A549 (cell line): ENCODE data around the gene LMTK2. TPM values are rescaled to one million over a fixed set of nuclear protein-coding genes. Genes with fewer than 3 reads are reported as not detected.

Experiments used
- ATAC-seq, 2 experiments: fragments of 200-7000 bp in 1 of 2; fragments of >200 bp in 1 of 2; cut with Nextera tagmentation in 1 of 2; cut with Tn5 transposase in 1 of 2; 3 replicates each; pipeline versions ENCODE4 v1.8.0 to v1.9.1; 2018 to 2020; ENCODE audit warnings: mild to moderate bottlenecking in 1 of 2, moderate library complexity in 1 of 2
- CTCF ChIA-PET: fragments of 300-600 bp; sonication (Branson Sonifier 250); formaldehyde crosslinking; extraction: SDS; loops from one replicate; lab custom pipeline; 2021; ENCODE audit warnings: antibody characterized with exemption, inconsistent platforms; lab: Yijun Ruan, JAX
- POLR2A ChIA-PET: fragments of 350-600 bp; formaldehyde crosslinking; extraction: SDS; loops from one replicate; lab custom pipeline; 2021; ENCODE audit warnings: antibody characterized with exemption, inconsistent platforms; lab: Yijun Ruan, JAX
- DNase-seq, 2 experiments: peaks; one replicate each; pipeline versions ENCODE4 v3.0.0 to v3.0.0-alpha.2; 2011 to 2016; ENCODE audit warnings: low read depth in 1 of 2, low spot score in 1 of 2
- FAIRE-seq: peaks from 2 replicates; lab custom pipeline; 2011; peaks lifted over from hg19 to GRCh38; lab: Jason Lieb, UNC
- H3K27ac ChIP-seq, 2 experiments: fragments of >200 bp; sonication (Bioruptor Twin); formaldehyde crosslinking; 3 replicates each; pipeline ENCODE4 v1.5.1; 2016 to 2017
- H3K4me1 ChIP-seq: fragments of >200 bp; sonication (Bioruptor Twin); formaldehyde crosslinking; 3 replicates; pipeline ENCODE4 v1.6.1; 2016
- H3K4me2 ChIP-seq: fragments of >200 bp; sonication (Bioruptor Twin); formaldehyde crosslinking; 3 replicates; pipeline ENCODE4 v1.6.1; 2016
- H3K4me3 ChIP-seq: fragments of >200 bp; sonication (Bioruptor Twin); formaldehyde crosslinking; 3 replicates; pipeline ENCODE4 v1.5.1; 2016
- H3K9me3 ChIP-seq: fragments of >200 bp; sonication (Bioruptor Twin); formaldehyde crosslinking; 3 replicates; pipeline ENCODE4 v1.6.1; 2016
- ATOH8 ChIP-seq: fragments of 250-450 bp; sonication (Bioruptor Pico); IDR thresholded peaks from 2 replicates; pipeline ENCODE4 v1.5.0; 2020; ENCODE audit warnings: low read depth, mild to moderate bottlenecking, moderate library complexity
- BCL3 ChIP-seq: fragments of >200 bp; sonication (Bioruptor Twin); formaldehyde crosslinking; IDR thresholded peaks from 3 replicates; pipeline ENCODE4 v1.6.1; 2016
- BHLHE40 ChIP-seq: IDR thresholded peaks from 2 replicates; pipeline ENCODE4 v1.6.1; 2012; ENCODE audit warnings: low read depth, low read length, inconsistent platforms
- CHD2 ChIP-seq: fragments of 150-350 bp; IDR thresholded peaks from 2 replicates; pipeline ENCODE4 v1.6.1; 2014; ENCODE audit warnings: low read length; ENCODE audit not compliant: partially characterized antibody
- EHMT2 ChIP-seq: fragments of 200-600 bp; sonication (generic); IDR thresholded peaks from 2 replicates; pipeline ENCODE4 v1.6.1; 2016; ENCODE audit warnings: antibody characterized with exemption, low read depth, mild to moderate bottlenecking, moderate library complexity
- ESRRA ChIP-seq: fragments of 150-350 bp; IDR thresholded peaks from 2 replicates; pipeline ENCODE4 v1.6.1; 2014; ENCODE audit warnings: mild to moderate bottlenecking, low read length, borderline replicate concordance
- FOSL2 ChIP-seq, 2 experiments: fragments of 450-650 bp in 1 of 2; fragments of >200 bp in 1 of 2; sonication (Bioruptor Twin) in 1 of 2; formaldehyde crosslinking; IDR thresholded peaks; 2 replicates each; pipeline versions ENCODE4 v1.5.0 to v1.6.1; 2016 to 2020; ENCODE audit warnings: mild to moderate bottlenecking in 1 of 2, moderate library complexity in 1 of 2
- HES2 ChIP-seq: fragments of >200 bp; sonication (Bioruptor Twin); formaldehyde crosslinking; IDR thresholded peaks from 2 replicates; pipeline ENCODE4 v1.6.1; 2016
- MAX ChIP-seq: IDR thresholded peaks from 2 replicates; pipeline ENCODE4 v1.6.1; 2012
- MAZ ChIP-seq: fragments of 150-350 bp; IDR thresholded peaks from 2 replicates; pipeline ENCODE4 v1.6.1; 2014; ENCODE audit warnings: antibody characterized with exemption, low read depth, low read length, borderline replicate concordance
- MYC ChIP-seq: IDR thresholded peaks from 2 replicates; pipeline ENCODE4 v1.6.1; 2012; ENCODE audit warnings: mild to moderate bottlenecking, inconsistent platforms, low read length, improper control_type of control experiment, borderline replicate concordance
- NPAS2 ChIP-seq: fragments of 250-450 bp; sonication (Bioruptor Pico); IDR thresholded peaks from 2 replicates; pipeline ENCODE4 v1.8.0; 2022; ENCODE audit warnings: mild to moderate bottlenecking, moderate library complexity, borderline replicate concordance
- NR3C1 ChIP-seq: fragments of >200 bp; sonication (Bioruptor Twin); formaldehyde crosslinking; IDR thresholded peaks from 3 replicates; pipeline ENCODE4 v1.6.1; 2017
- PBX3 ChIP-seq: IDR thresholded peaks from 2 replicates; pipeline ENCODE4 v1.6.1; 2012
- POLR2A ChIP-seq: IDR thresholded peaks from 2 replicates; pipeline ENCODE4 v1.6.1; 2012; ENCODE audit warnings: mild to moderate bottlenecking, low read length
- RAD21 ChIP-seq, 2 experiments: fragments of >200 bp in 1 of 2; sonication (Bioruptor Twin) in 1 of 2; formaldehyde crosslinking in 1 of 2; IDR thresholded peaks in 1 of 2; conservative IDR thresholded peaks in 1 of 2; 2 replicates in 1 of 2; 3 replicates in 1 of 2; pipeline ENCODE4 v1.6.1; 2012 to 2018; ENCODE audit warnings: inconsistent platforms in 1 of 2
- SREBF2 ChIP-seq: fragments of 450-650 bp; IDR thresholded peaks from 2 replicates; pipeline ENCODE4 v1.6.1; 2014; ENCODE audit warnings: mild to moderate bottlenecking, moderate library complexity
- USF2 ChIP-seq: fragments of 450-650 bp; IDR thresholded peaks from 2 replicates; pipeline ENCODE4 v1.6.1; 2014; ENCODE audit warnings: antibody characterized with exemption
- ZC3H11A ChIP-seq: fragments of 450-650 bp; IDR thresholded peaks from 2 replicates; pipeline ENCODE4 v1.6.1; 2014; ENCODE audit warnings: antibody characterized with exemption, mild to moderate bottlenecking
- ZNF302 ChIP-seq: fragments of 250-450 bp; sonication (Bioruptor Pico); IDR thresholded peaks from 2 replicates; pipeline ENCODE4 v1.9.0; 2021; ENCODE audit warnings: inconsistent platforms, mild to moderate bottlenecking, moderate library complexity
- WGBS: methylation state at CpG from one replicate; pipeline ENCODE4 v1.1.6; 2017; ENCODE audit errors: missing lambda C conversion rate; 5-methylcytosine and 5-hydroxymethylcytosine counted together
- polyA plus RNA-seq, 4 experiments: library from polyadenylated mRNA; depleted of rRNA in 3 of 4; stranded (reverse); fragments of >200 nt; fragmentation: RNase III in 1 of 4; extraction: RNeasy Plus Mini Kit Qiagen cat#74134 plus additional on column Dnase treatment in 1 of 4; gene quantifications; 2 replicates in 3 of 4; 3 replicates in 1 of 4; pipeline ENCODE4 v1.2.3, GENCODE V29; 2011 to 2017

The LMTK2 gene
- polyA plus RNA-seq, 2 of the 4 experiments (the other 2 are of a cell fraction) = 7.9 to 13.0 TPM

- POLR2A ChIA-PET = no interaction called here
- Histone ChIP-seq H3K4me1 (no peaks in the 10 kb centered on the region), H3K27ac (no peak overlapping the region), H3K9me3 (no peaks in the 10 kb centered on the region), H3K4me3 (no peak overlapping the region), H3K4me2 (no peak overlapping the region)
- FAIRE-seq (no peak), ATAC-seq (no peak), DNase-seq (no peak)
- CTCF ChIA-PET = interaction anchor here (0.8 kb wide), 1 partner anchor 188 kb away, joined by 3 read pairs; no protein-coding TSS in a partner anchor
- TF ChIP-seq NPAS2 (CRISPR knock-in tag) (no peak), MYC (no peak)
- 93% methylated on average over 11 of the region's 11 CpGs for WGBS
Observed at GRCh38 chr7:98204670-98205069, 98.0 kb downstream of the LMTK2 start.

GRCh38 chr7:98205162-98205845 lies 98.6 kb downstream of the LMTK2 start:
- Histone ChIP-seq H3K27ac (no peak overlapping the region), H3K4me2 (no peak overlapping the region), H3K4me3 (no peak overlapping the region), H3K9me3 (no peaks in the 10 kb centered on the region), H3K4me1 (no peaks in the 10 kb centered on the region)
- no peak for TF ChIP-seq ATOH8 (CRISPR knock-in tag)
- TF ChIP-seq MAX = no peak
- TF ChIP-seq NR3C1 = no peak
- no peak for TF ChIP-seq ZC3H11A
- TF ChIP-seq ESRRA = no peak
- no peak for TF ChIP-seq EHMT2
- TF ChIP-seq FOSL2 (IDR thresholded peaks at IDR 0.05) = no peak
- TF ChIP-seq FOSL2 (CRISPR knock-in tag; IDR thresholded peaks at IDR 0.05) = no peak
- TF ChIP-seq RAD21 (conservative IDR thresholded peaks at IDR 0.05 in 1 of 2, IDR thresholded peaks at IDR 0.05 in 1 of 2) = no peak
- no peak for TF ChIP-seq PBX3
- no peak for TF ChIP-seq MYC
- no peak for TF ChIP-seq BCL3
- no peak for FAIRE-seq
- 94% methylated on average over 32 of the region's 47 CpGs for WGBS
- CTCF ChIA-PET = interaction anchor here (1.0 to 1.8 kb wide), 2 partner anchors 36 to 184 kb away, joined by 3 to 5 read pairs; no protein-coding TSS in a partner anchor
- POLR2A ChIA-PET = no interaction called here
- DNase-seq = no peak
- no peak for ATAC-seq

- ChIA-PET POLR2A (no interaction called here), CTCF (interaction anchor here (0.8 to 1.8 kb wide), 2 partner anchors 21 to 186 kb away, joined by 4 to 5 read pairs; no protein-coding TSS in a partner anchor)
- TF ChIP-seq SREBF2 = no peak
- TF ChIP-seq ESRRA = no peak
- no peak for TF ChIP-seq MAZ
- TF ChIP-seq NPAS2 (CRISPR knock-in tag) = no peak
- no peak for TF ChIP-seq RAD21 (conservative IDR thresholded peaks at IDR 0.05 in 1 of 2, IDR thresholded peaks at IDR 0.05 in 1 of 2)
- no peak for TF ChIP-seq POLR2A
- TF ChIP-seq CHD2 = no peak
- TF ChIP-seq BHLHE40 = no peak
- TF ChIP-seq PBX3 = no peak
- no peak for TF ChIP-seq USF2
- no peak for TF ChIP-seq ZNF302
- TF ChIP-seq HES2 = no peak
- Histone ChIP-seq H3K4me2 (no peak overlapping the region), H3K4me1 (no peaks in the 10 kb centered on the region), H3K4me3 (no peak overlapping the region), H3K27ac (no peak overlapping the region), H3K9me3 (no peaks in the 10 kb centered on the region)
- DNase-seq (no peak), ATAC-seq (no peak), FAIRE-seq (no peak)
- 93% methylated on average over 42 of the region's 47 CpGs for WGBS
Observed at GRCh38 chr7:98206451-98207330, 100.0 kb downstream of the LMTK2 start.
